Muscle layer of duodenum (tissue), 2 donors: Measurements from ENCODE around the gene PTPRE.

Experiments used
- H3K27ac ChIP-seq: one replicate; pipeline ENCODE4 v1.7.0; 2013; ENCODE audit warnings: mild to moderate bottlenecking, low read length
- H3K27me3 ChIP-seq: one replicate; pipeline ENCODE4 v1.7.0; 2013; ENCODE audit warnings: low read depth, mild to moderate bottlenecking, control low read depth, low read length
- H3K36me3 ChIP-seq, 2 donors: one replicate each; pipeline ENCODE4 v1.7.0; 2013; ENCODE audit warnings: low read length in 2 of 2, control low read depth in 1 of 2, mild to moderate bottlenecking in 1 of 2; ENCODE audit not compliant: insufficient read depth in 2 of 2, control insufficient read depth in 1 of 2
- H3K4me1 ChIP-seq, 2 donors: one replicate each; pipeline ENCODE4 v1.7.0; 2013; ENCODE audit warnings: low read length in 2 of 2, mild to moderate bottlenecking in 2 of 2, control low read depth in 1 of 2, moderate library complexity in 1 of 2; ENCODE audit not compliant: insufficient read depth in 2 of 2, control insufficient read depth in 1 of 2
- H3K4me3 ChIP-seq, 2 donors: one replicate each; pipeline ENCODE4 v1.7.0; 2013; ENCODE audit warnings: low read length in 2 of 2, low read depth in 1 of 2, mild to moderate bottlenecking in 1 of 2
- H3K9me3 ChIP-seq, 2 donors: one replicate each; pipeline ENCODE4 v1.7.0; 2013; ENCODE audit warnings: low read length in 2 of 2, control low read depth in 1 of 2, mild to moderate bottlenecking in 1 of 2; ENCODE audit not compliant: control insufficient read depth in 1 of 2
- donor health status: healthy.

The PTPRE gene

GRCh38 chr10:128036011-128036615 lies 129.2 kb downstream of the PTPRE start:
- Histone ChIP-seq H3K27me3 (no peaks in the 10 kb centered on the region), H3K36me3 (no peaks in the 10 kb centered on the region), H3K4me3 (no peak overlapping the region), H3K9me3 (no peaks in the 10 kb centered on the region), H3K27ac (no peak overlapping the region), H3K4me1 (no peaks in the 10 kb centered on the region)

- no peak overlapping the region for H3K27ac ChIP-seq
- no peak overlapping the region for H3K4me3 ChIP-seq
- no peaks in the 10 kb centered on the region for H3K27me3 ChIP-seq
- no peaks in the 10 kb centered on the region for H3K4me1 ChIP-seq
- H3K9me3 ChIP-seq = no peaks in the 10 kb centered on the region
- no peaks in the 10 kb centered on the region for H3K36me3 ChIP-seq
These were observed 130.0 kb downstream of the PTPRE start for GRCh38 chr10:128036746-128037543.

- no peak overlapping the region for H3K27ac ChIP-seq
- no peaks in the 10 kb centered on the region for H3K36me3 ChIP-seq
- H3K4me3 ChIP-seq = no peak overlapping the region
- H3K9me3 ChIP-seq = no peaks in the 10 kb centered on the region
- no peaks in the 10 kb centered on the region for H3K27me3 ChIP-seq
- no peaks in the 10 kb centered on the region for H3K4me1 ChIP-seq
These were observed 133.2 kb downstream of the PTPRE start for GRCh38 chr10:128040096-128040495.

GRCh38 chr10:128040681-128041080 lies 133.8 kb downstream of the PTPRE start:
- Histone ChIP-seq H3K4me3 (no peak overlapping the region), H3K27ac (no peak overlapping the region), H3K36me3 (no peaks in the 10 kb centered on the region), H3K27me3 (no peaks in the 10 kb centered on the region), H3K4me1 (no peaks in the 10 kb centered on the region), H3K9me3 (no peaks in the 10 kb centered on the region)

GRCh38 chr10:128042131-128042610 lies 135.3 kb downstream of the PTPRE start:
- no peaks in the 10 kb centered on the region for H3K36me3 ChIP-seq
- H3K27me3 ChIP-seq = no peaks in the 10 kb centered on the region
- H3K4me1 ChIP-seq = peaks cover 0 to 3% of the 10 kb centered on the region in 2 donors
- H3K27ac ChIP-seq = no peak overlapping the region
- H3K9me3 ChIP-seq = no peaks in the 10 kb centered on the region
- H3K4me3 ChIP-seq = no peak overlapping the region

GRCh38 chr10:128043259-128044045 lies 136.5 kb downstream of the PTPRE start:
- Histone ChIP-seq H3K27ac (no peak overlapping the region), H3K4me1 (peaks cover 6 to 9% of the 10 kb centered on the region in 2 donors), H3K27me3 (no peaks in the 10 kb centered on the region), H3K4me3 (no peak overlapping the region), H3K36me3 (no peaks in the 10 kb centered on the region), H3K9me3 (no peaks in the 10 kb centered on the region)

- H3K4me1 ChIP-seq = peaks cover 9% of the 10 kb centered on the region in 2 donors
- no peaks in the 10 kb centered on the region for H3K9me3 ChIP-seq
- no peak overlapping the region for H3K27ac ChIP-seq
- H3K4me3 ChIP-seq = no peak overlapping the region
- no peaks in the 10 kb centered on the region for H3K36me3 ChIP-seq
- no peaks in the 10 kb centered on the region for H3K27me3 ChIP-seq
These were observed 137.3 kb downstream of the PTPRE start for GRCh38 chr10:128044186-128044585.

GRCh38 chr10:128044961-128045832 lies 138.3 kb downstream of the PTPRE start:
- H3K4me3 ChIP-seq = no peak overlapping the region
- H3K9me3 ChIP-seq = no peaks in the 10 kb centered on the region
- H3K27me3 ChIP-seq = no peaks in the 10 kb centered on the region
- H3K4me1 ChIP-seq = peaks cover 9% of the 10 kb centered on the region in 2 donors
- no peaks in the 10 kb centered on the region for H3K36me3 ChIP-seq
- no peak overlapping the region for H3K27ac ChIP-seq

GRCh38 chr10:128045833-128046120 lies 138.9 kb downstream of the PTPRE start:
- Histone ChIP-seq H3K9me3 (no peaks in the 10 kb centered on the region), H3K4me3 (no peak overlapping the region), H3K27me3 (no peaks in the 10 kb centered on the region), H3K4me1 (peaks cover 9% of the 10 kb centered on the region in 2 donors), H3K36me3 (no peaks in the 10 kb centered on the region), H3K27ac (no peak overlapping the region)

- H3K9me3 ChIP-seq = no peaks in the 10 kb centered on the region
- no peak overlapping the region for H3K4me3 ChIP-seq
- no peak overlapping the region for H3K27ac ChIP-seq
- H3K27me3 ChIP-seq = no peaks in the 10 kb centered on the region
- H3K4me1 ChIP-seq = peaks cover 9% of the 10 kb centered on the region in 2 donors
- H3K36me3 ChIP-seq = peaks cover 0 to under 1% of the 10 kb centered on the region in 2 donors
These were observed 139.5 kb downstream of the PTPRE start for GRCh38 chr10:128046156-128046952.
